Activated B cell treated with CpG ODN at 0.5 μM for 24 hours (primary cell): ENCODE results near the gene TRPV5. TPM values are rescaled to one million over a fixed set of nuclear protein-coding genes. Genes with fewer than 3 reads are reported as not detected.

ENCODE experiments used
- ATAC-seq: fragments of 200-7000 bp; cut with Tn5 transposase; one replicate; pipeline ENCODE4 v1.10.0; 2021; ENCODE audit warnings: low read depth, mild to moderate bottlenecking, moderate library complexity
- CTCF ChIA-PET: fragments of 350-600 bp; sonication (Branson Sonifier 250); formaldehyde crosslinking; loops from one replicate; lab custom pipeline; 2021; ENCODE audit warnings: antibody characterized with exemption; lab: Charles Lee
- POLR2A ChIA-PET: fragments of 350-600 bp; sonication (Branson Sonifier 250); formaldehyde crosslinking; loops from one replicate; lab custom pipeline; 2021; ENCODE audit warnings: antibody characterized with exemption; lab: Charles Lee
- DNase-seq: peaks from one replicate; pipeline ENCODE4 v3.0.0; 2022
- H3K27ac Mint-ChIP-seq: one replicate; pipeline ENCODE4 v1.8.0; 2020; ENCODE audit warnings: mixed read lengths
- H3K27me3 Mint-ChIP-seq: one replicate; pipeline ENCODE4 v1.8.0; 2021; ENCODE audit warnings: mixed read lengths
- H3K36me3 Mint-ChIP-seq: one replicate; pipeline ENCODE4 v1.8.0; 2021; ENCODE audit warnings: low read depth, mixed read lengths
- H3K4me1 Mint-ChIP-seq: one replicate; pipeline ENCODE4 v1.8.0; 2021; ENCODE audit warnings: mixed read lengths
- H3K4me3 Mint-ChIP-seq: one replicate; pipeline ENCODE4 v1.8.0; 2020; ENCODE audit warnings: mild to moderate bottlenecking, mixed read lengths
- H3K9me3 Mint-ChIP-seq: one replicate; pipeline ENCODE4 v1.8.0; 2020; ENCODE audit warnings: mixed read lengths
- CTCF ChIP-seq: fragments of 200-600 bp; IDR thresholded peaks from one replicate; pipeline ENCODE4 v1.8.0; 2022; ENCODE audit warnings: antibody characterized with exemption, mild to moderate bottlenecking
- intact Hi-C: fragments of 100-400 bp; cut with micrococcal nuclease; formaldehyde crosslinking; loops from one replicate; pipeline ENCODE4 v1.15.1; 2024
- total RNA-seq: library from RNA; stranded (reverse); gene quantifications from 2 replicates; pipeline ENCODE4 v1.2.3, GENCODE V29; 2022

TRPV5 gene
- total RNA-seq, 1 donor from 2014 or later: 0.11 TPM

- CTCF ChIA-PET: interaction anchor here (1.4 kb wide), 1 partner anchor 329 kb away, joined by 4 read pairs; no protein-coding TSS in a partner anchor
- Mint-ChIP-seq H3K4me1 (peaks cover 3% of the 10 kb centered on the region), H3K27me3 (peaks cover 26% of the 10 kb centered on the region), H3K9me3 (peaks cover 6% of the 10 kb centered on the region), H3K4me3 (no peak overlapping the region), H3K36me3 (no peaks in the 10 kb centered on the region), H3K27ac (no peak overlapping the region)
- TF ChIP-seq CTCF: no peak
- DNase-seq (no peak), ATAC-seq (no peak)
- intact Hi-C loops: no loop called here
- POLR2A ChIA-PET: no interaction called here
These were observed 27.5 kb upstream of the TRPV5 start for GRCh38 chr7:142960955-142961512.

GRCh38 chr7:142959202-142959601 lies 25.7 kb upstream of the TRPV5 start:
- peaks cover 16% of the 10 kb centered on the region for H3K9me3 Mint-ChIP-seq
- peaks cover 26% of the 10 kb centered on the region for H3K27me3 Mint-ChIP-seq
- no peak for TF ChIP-seq CTCF
- CTCF ChIA-PET: no interaction called here
- H3K27ac Mint-ChIP-seq: no peak overlapping the region
- POLR2A ChIA-PET: no interaction called here
- no peak for ATAC-seq
- intact Hi-C loops: no loop called here
- no peak for DNase-seq
- H3K4me3 Mint-ChIP-seq: no peak overlapping the region
- H3K36me3 Mint-ChIP-seq: no peaks in the 10 kb centered on the region
- peaks cover 3% of the 10 kb centered on the region for H3K4me1 Mint-ChIP-seq

- Mint-ChIP-seq H3K36me3 (no peaks in the 10 kb centered on the region), H3K4me1 (peaks cover 3% of the 10 kb centered on the region), H3K27ac (no peak overlapping the region), H3K27me3 (peaks cover 18% of the 10 kb centered on the region), H3K4me3 (no peak overlapping the region), H3K9me3 (peaks cover 21% of the 10 kb centered on the region)
- CTCF ChIA-PET: no interaction called here
- intact Hi-C loops: no loop called here
- DNase-seq (no peak), ATAC-seq (no peak)
- no peak for TF ChIP-seq CTCF
- POLR2A ChIA-PET: no interaction called here
These were observed 24.2 kb upstream of the TRPV5 start for GRCh38 chr7:142957723-142958122.

GRCh38 chr7:142956951-142957623 lies 23.5 kb upstream of the TRPV5 start:
- ATAC-seq (no peak), DNase-seq (no peak)
- Mint-ChIP-seq H3K36me3 (no peaks in the 10 kb centered on the region), H3K4me1 (peaks cover 3% of the 10 kb centered on the region), H3K27ac (no peak overlapping the region), H3K27me3 (peaks cover 18% of the 10 kb centered on the region), H3K9me3 (peaks cover 21% of the 10 kb centered on the region), H3K4me3 (no peak overlapping the region)
- TF ChIP-seq CTCF: no peak
- ChIA-PET CTCF (no interaction called here), POLR2A (no interaction called here)
- intact Hi-C loops: no loop called here

GRCh38 chr7:142954680-142955268 lies 21.2 kb upstream of the TRPV5 start:
- H3K9me3 Mint-ChIP-seq: peaks cover 21% of the 10 kb centered on the region
- no peak for TF ChIP-seq CTCF
- DNase-seq (no peak), ATAC-seq (no peak)
- peaks cover 3% of the 10 kb centered on the region for H3K4me1 Mint-ChIP-seq
- H3K4me3 Mint-ChIP-seq: no peak overlapping the region
- no peak overlapping the region for H3K27ac Mint-ChIP-seq
- POLR2A ChIA-PET: no interaction called here
- no peaks in the 10 kb centered on the region for H3K36me3 Mint-ChIP-seq
- CTCF ChIA-PET: no interaction called here
- peaks cover 8% of the 10 kb centered on the region for H3K27me3 Mint-ChIP-seq
- intact Hi-C loops: no loop called here
